Jurkat, Clone E6-1 (cell line): ENCODE results near the gene PRKX.
"Not testable (repeated sequence)": the region's sequence is repeated elsewhere in the genome, so short reads cannot be mapped to it uniquely, and the experiment has no call there.

ENCODE experiments used
- DNase-seq: peaks from one replicate; pipeline ENCODE4 v3.0.0-alpha.2; 2011; ENCODE audit warnings: low read depth, low spot score
- H3K4me3 ChIP-seq: 2 replicates; pipeline ENCODE4 v1.5.1; 2011; ENCODE audit warnings: mild to moderate bottlenecking, low read length, control low read depth, moderate library complexity

PRKX gene

GRCh38 chrX:3598709-3599108 lies 114.7 kb downstream of the PRKX start:
- H3K4me3 ChIP-seq = no peak overlapping the region
- DNase-seq = no peak

- no peak overlapping the region for H3K4me3 ChIP-seq
- DNase-seq = no peak
Observed at GRCh38 chrX:3598046-3598605, 115.3 kb downstream of the PRKX start.

- H3K4me3 ChIP-seq = no peak overlapping the region
- DNase-seq = no peak
Observed at GRCh38 chrX:3592184-3592583, 121.3 kb downstream of the PRKX start.

- no peak overlapping the region for H3K4me3 ChIP-seq
- no peak for DNase-seq
Observed at GRCh38 chrX:3589474-3589873, 124.0 kb downstream of the PRKX start.

GRCh38 chrX:3585719-3586118 lies 127.7 kb downstream of the PRKX start:
- no peak for DNase-seq
- no peak overlapping the region for H3K4me3 ChIP-seq

GRCh38 chrX:3584415-3584996 lies 128.9 kb downstream of the PRKX start:
- no peak for DNase-seq
- no peak overlapping the region for H3K4me3 ChIP-seq

- no peak overlapping the region for H3K4me3 ChIP-seq
- no peak for DNase-seq
Observed at GRCh38 chrX:3582451-3582850, 131.0 kb downstream of the PRKX start.

- DNase-seq = no peak
- H3K4me3 ChIP-seq = no peak overlapping the region
Observed at GRCh38 chrX:3581609-3582108, 131.8 kb downstream of the PRKX start.

- H3K4me3 ChIP-seq = no peak overlapping the region
- no peak for DNase-seq
Observed at GRCh38 chrX:3577551-3577950, 135.9 kb downstream of the PRKX start.

- H3K4me3 ChIP-seq = no peak overlapping the region
- no peak for DNase-seq
Observed at GRCh38 chrX:3576886-3577501, 136.5 kb downstream of the PRKX start.

- no peak for DNase-seq
Observed at GRCh38 chrX:3567686-3568085, 145.8 kb downstream of the PRKX start.

GRCh38 chrX:3563451-3563850 lies 150.0 kb downstream of the PRKX start:
- no peak overlapping the region for H3K4me3 ChIP-seq
- DNase-seq = no peak

More at GRCh38 chrX:3567686-3568085, 145.8 kb downstream of the PRKX start:
- H3K4me3 ChIP-seq = no peak overlapping the region

- not testable (repeated sequence) for H3K4me3 ChIP-seq, DNase-seq
Observed at GRCh38 chrX:3560010-3560409, 153.4 kb downstream of the PRKX start.
